ENCODE results near the gene NOX4.
"Not testable (repeated sequence)": the region's sequence is repeated elsewhere in the genome, so short reads cannot be mapped to it uniquely, and the experiment has no call there.

Gene NOX4

GRCh38 chr11:89361734-89362133 is 129.4 kb downstream of the NOX4 start:
- no peaks in the 10 kb centered on the region for H3K36me3 ChIP-seq (ENCODE audit: insufficient read depth)
- H3K27me3 ChIP-seq (ENCODE audit: insufficient read depth, low read depth) = no peaks in the 10 kb centered on the region
- H3K4me3 ChIP-seq (IDR thresholded peaks at IDR 0.05; ENCODE audit: insufficient read depth, low read depth, low read length) = no peak overlapping the region
- no peaks in the 10 kb centered on the region for H4K20me1 ChIP-seq (ENCODE audit: insufficient read depth)
- H2AFZ ChIP-seq (ENCODE audit: low read depth) = no peak overlapping the region
- H3K9ac ChIP-seq = no peak overlapping the region
- H3K4me1 ChIP-seq (ENCODE audit: low read depth, poor library complexity, severe bottlenecking) = no peaks in the 10 kb centered on the region
- no peak overlapping the region for H3K27ac ChIP-seq
- no peak for TF ChIP-seq CTCF (conservative IDR thresholded peaks at IDR 0.05; ENCODE audit: low read depth, low read length)
- H3K4me2 ChIP-seq = no peak overlapping the region
- no peaks in the 10 kb centered on the region for H3K79me2 ChIP-seq (ENCODE audit: insufficient read depth, low read depth)

- H3K27me3 ChIP-seq (ENCODE audit: insufficient read depth, low read depth); H3K4me3 ChIP-seq (IDR thresholded peaks at IDR 0.05; ENCODE audit: insufficient read depth, low read depth, low read length); H3K9ac ChIP-seq; H3K27ac ChIP-seq; H3K4me2 ChIP-seq; H3K36me3 ChIP-seq (ENCODE audit: insufficient read depth); H3K4me1 ChIP-seq (ENCODE audit: low read depth, poor library complexity, severe bottlenecking); H4K20me1 ChIP-seq (ENCODE audit: insufficient read depth); H2AFZ ChIP-seq (ENCODE audit: low read depth); H3K79me2 ChIP-seq (ENCODE audit: insufficient read depth, low read depth): not testable (repeated sequence)
Measured at GRCh38 chr11:89359208-89359607, 132.0 kb downstream of the NOX4 start.

GRCh38 chr11:89358761-89359160 is 132.4 kb downstream of the NOX4 start:
- no peak overlapping the region for H3K4me2 ChIP-seq
- no peak overlapping the region for H2AFZ ChIP-seq (ENCODE audit: low read depth)
- TF ChIP-seq CTCF (conservative IDR thresholded peaks at IDR 0.05; ENCODE audit: low read depth, low read length) = no peak
- no peaks in the 10 kb centered on the region for H3K79me2 ChIP-seq (ENCODE audit: insufficient read depth, low read depth)
- no peak overlapping the region for H3K4me3 ChIP-seq (IDR thresholded peaks at IDR 0.05; ENCODE audit: insufficient read depth, low read depth, low read length)
- H3K36me3 ChIP-seq (ENCODE audit: insufficient read depth) = no peaks in the 10 kb centered on the region
- no peak overlapping the region for H3K27ac ChIP-seq
- no peak overlapping the region for H3K9ac ChIP-seq
- no peaks in the 10 kb centered on the region for H3K4me1 ChIP-seq (ENCODE audit: low read depth, poor library complexity, severe bottlenecking)
- no peaks in the 10 kb centered on the region for H3K27me3 ChIP-seq (ENCODE audit: insufficient read depth, low read depth)
- no peaks in the 10 kb centered on the region for H4K20me1 ChIP-seq (ENCODE audit: insufficient read depth)

GRCh38 chr11:89355646-89356045 is 135.5 kb downstream of the NOX4 start:
- no peak overlapping the region for H3K4me2 ChIP-seq
- H2AFZ ChIP-seq (ENCODE audit: low read depth) = no peak overlapping the region
- no peaks in the 10 kb centered on the region for H3K4me1 ChIP-seq (ENCODE audit: low read depth, poor library complexity, severe bottlenecking)
- no peaks in the 10 kb centered on the region for H3K36me3 ChIP-seq (ENCODE audit: insufficient read depth)
- no peaks in the 10 kb centered on the region for H4K20me1 ChIP-seq (ENCODE audit: insufficient read depth)
- no peak overlapping the region for H3K27ac ChIP-seq
- H3K4me3 ChIP-seq (IDR thresholded peaks at IDR 0.05; ENCODE audit: insufficient read depth, low read depth, low read length) = no peak overlapping the region
- no peaks in the 10 kb centered on the region for H3K27me3 ChIP-seq (ENCODE audit: insufficient read depth, low read depth)
- no peak for TF ChIP-seq CTCF (conservative IDR thresholded peaks at IDR 0.05; ENCODE audit: low read depth, low read length)
- H3K79me2 ChIP-seq (ENCODE audit: insufficient read depth, low read depth) = no peaks in the 10 kb centered on the region
- no peak overlapping the region for H3K9ac ChIP-seq

- not testable (repeated sequence) for H3K4me3 ChIP-seq (IDR thresholded peaks at IDR 0.05; ENCODE audit: insufficient read depth, low read depth, low read length); H3K4me1 ChIP-seq (ENCODE audit: low read depth, poor library complexity, severe bottlenecking); H3K9ac ChIP-seq; H3K27ac ChIP-seq; H3K36me3 ChIP-seq (ENCODE audit: insufficient read depth); H4K20me1 ChIP-seq (ENCODE audit: insufficient read depth); H3K4me2 ChIP-seq; H3K79me2 ChIP-seq (ENCODE audit: insufficient read depth, low read depth); H2AFZ ChIP-seq (ENCODE audit: low read depth); H3K27me3 ChIP-seq (ENCODE audit: insufficient read depth, low read depth)
Measured at GRCh38 chr11:89354513-89354912, 136.7 kb downstream of the NOX4 start.

Data from KMS-11 (cell line).